Fibroblast of lung (primary cell): ENCODE measurements around the gene ASIC3. TPM values are rescaled to one million over a fixed set of nuclear protein-coding genes. Genes with fewer than 3 reads are reported as not detected.

Experiments
- DNase-seq, 2 donors: peaks; one replicate each; pipeline versions ENCODE4 v3.0.0 to v3.0.0-alpha.2; 2010; ENCODE audit warnings: low read depth in 2 of 2
- H2AFZ ChIP-seq: 2 replicates; pipeline ENCODE4 v1.5.1; 2012; ENCODE audit warnings: low read length, control low read depth, inconsistent platforms
- H3K27ac ChIP-seq: 2 replicates; pipeline ENCODE4 v1.5.1; 2011; ENCODE audit warnings: low read length, control low read depth; ENCODE audit not compliant: insufficient read depth
- H3K27me3 ChIP-seq: 2 replicates; pipeline ENCODE4 v1.5.1; 2011; ENCODE audit warnings: mild to moderate bottlenecking, low read length; ENCODE audit not compliant: control insufficient read depth, insufficient read depth
- H3K36me3 ChIP-seq: 2 replicates; pipeline ENCODE4 v1.5.1; 2011; ENCODE audit warnings: low read length; ENCODE audit not compliant: control insufficient read depth, insufficient read depth
- H3K4me1 ChIP-seq: 2 replicates; pipeline ENCODE4 v1.5.1; 2011; ENCODE audit warnings: low read length; ENCODE audit not compliant: control insufficient read depth, insufficient read depth; ENCODE audit errors: extremely low read depth
- H3K4me2 ChIP-seq: 2 replicates; pipeline ENCODE4 v1.5.1; 2011; ENCODE audit warnings: low read length, control low read depth; ENCODE audit not compliant: insufficient read depth; ENCODE audit errors: extremely low read depth
- H3K4me3 ChIP-seq, 4 experiments: fragments of 200-600 bp in 1 of 4; sonication (generic) in 1 of 4; replicated peaks in 1 of 4; 2 replicates each; pipeline ENCODE4 v1.5.1; 2011 to 2016; ENCODE audit warnings: low read length in 4 of 4, low read depth in 3 of 4, mild to moderate bottlenecking in 3 of 4, control low read depth in 2 of 4, inconsistent platforms in 1 of 4, mixed read lengths in 1 of 4; ENCODE audit not compliant: insufficient read depth in 1 of 4; ENCODE audit errors: control extremely low read depth in 1 of 4
- H3K79me2 ChIP-seq: 2 replicates; pipeline ENCODE4 v1.5.1; 2012; ENCODE audit warnings: mild to moderate bottlenecking, low read length, inconsistent platforms; ENCODE audit not compliant: control insufficient read depth, insufficient read depth
- H3K9ac ChIP-seq: 2 replicates; pipeline ENCODE4 v1.5.1; 2011; ENCODE audit warnings: mild to moderate bottlenecking, low read length, control low read depth; ENCODE audit not compliant: insufficient read depth
- H3K9me3 ChIP-seq: 2 replicates; pipeline ENCODE4 v1.5.1; 2012; ENCODE audit warnings: low read depth, low read length; ENCODE audit not compliant: control insufficient read depth, insufficient read depth
- H4K20me1 ChIP-seq: 2 replicates; pipeline ENCODE4 v1.5.1; 2011; ENCODE audit warnings: low read length; ENCODE audit not compliant: control insufficient read depth, insufficient read depth; ENCODE audit errors: extremely low read depth
- CTCF ChIP-seq, 2 donors: IDR thresholded peaks in 1 of 2; conservative IDR thresholded peaks in 1 of 2; 1 replicate in 1 of 2; 2 replicates in 1 of 2; pipeline ENCODE4 v1.5.1; 2011 to 2012; ENCODE audit warnings: low read length in 2 of 2, control low read depth in 1 of 2, inconsistent platforms in 1 of 2, low read depth in 1 of 2, mild to moderate bottlenecking in 1 of 2
- EZH2 ChIP-seq: IDR thresholded peaks from 2 replicates; pipeline ENCODE4 v1.5.1; 2012; ENCODE audit warnings: low read length, control low read depth, mild to moderate bottlenecking; ENCODE audit errors: missing control alignments
- polyA plus RNA-seq, 2 donors: library from polyadenylated mRNA; depleted of rRNA in 1 of 2; stranded (reverse) in 1 of 2; unstranded in 1 of 2; fragments of >200 nt; gene quantifications; 2 replicates each; pipeline ENCODE4 v1.2.1, GENCODE V29; 2011 to 2012; ENCODE audit warnings: missing spikeins in 1 of 2
- total RNA-seq: library from RNA; depleted of rRNA; stranded (reverse); fragments of >200 nt; gene quantifications from 2 replicates; pipeline ENCODE4 v1.2.1, GENCODE V29; 2014

Gene ASIC3
- total and polyA plus RNA-seq, 2 donors (not counting 1 experiment from before 2014, with no cell fraction given) = 0.07 to 0.17 TPM

- no peaks in the 10 kb centered on the region for H3K79me2 ChIP-seq
- no peaks in the 10 kb centered on the region for H3K9me3 ChIP-seq
Measured at GRCh38 chr7:151012031-151012692, 36.2 kb upstream of the ASIC3 start.

GRCh38 chr7:151012911-151013347, 35.4 kb upstream of the ASIC3 start:
- Histone ChIP-seq H3K4me3 (no peak overlapping the region), H3K9me3 (no peaks in the 10 kb centered on the region), H2AFZ (no peak overlapping the region), H3K4me1 (no peaks in the 10 kb centered on the region), H3K4me2 (no peak overlapping the region), H4K20me1 (no peaks in the 10 kb centered on the region), H3K36me3 (no peaks in the 10 kb centered on the region), H3K9ac (no peak overlapping the region), H3K27me3 (peaks cover 9% of the 10 kb centered on the region), H3K79me2 (no peaks in the 10 kb centered on the region), H3K27ac (no peak overlapping the region)
- DNase-seq = peak; percentile 23 to 33
- TF ChIP-seq CTCF (conservative IDR thresholded peaks at IDR 0.05 in 1 of 2, IDR thresholded peaks at IDR 0.05 in 1 of 2; ENCODE audit: low read depth in 1 of 2, low read length in 2 of 2) (peak; percentile 49 to 78), EZH2 (no peak)

More at GRCh38 chr7:151012031-151012692, 36.2 kb upstream of the ASIC3 start:
- peaks cover 8% of the 10 kb centered on the region for H3K27me3 ChIP-seq
- H3K4me3 ChIP-seq = no peak overlapping the region
- DNase-seq = peak; percentile 15 to 39
- no peak overlapping the region for H3K27ac ChIP-seq
- H3K4me1 ChIP-seq = no peaks in the 10 kb centered on the region
- no peak for TF ChIP-seq CTCF (conservative IDR thresholded peaks at IDR 0.05 in 1 of 2, IDR thresholded peaks at IDR 0.05 in 1 of 2; ENCODE audit: low read depth in 1 of 2, low read length in 2 of 2)
- TF ChIP-seq EZH2 = no peak
- no peak overlapping the region for H3K4me2 ChIP-seq
- H4K20me1 ChIP-seq = no peaks in the 10 kb centered on the region
- no peak overlapping the region for H2AFZ ChIP-seq
- no peaks in the 10 kb centered on the region for H3K36me3 ChIP-seq
- no peak overlapping the region for H3K9ac ChIP-seq

DNA sequence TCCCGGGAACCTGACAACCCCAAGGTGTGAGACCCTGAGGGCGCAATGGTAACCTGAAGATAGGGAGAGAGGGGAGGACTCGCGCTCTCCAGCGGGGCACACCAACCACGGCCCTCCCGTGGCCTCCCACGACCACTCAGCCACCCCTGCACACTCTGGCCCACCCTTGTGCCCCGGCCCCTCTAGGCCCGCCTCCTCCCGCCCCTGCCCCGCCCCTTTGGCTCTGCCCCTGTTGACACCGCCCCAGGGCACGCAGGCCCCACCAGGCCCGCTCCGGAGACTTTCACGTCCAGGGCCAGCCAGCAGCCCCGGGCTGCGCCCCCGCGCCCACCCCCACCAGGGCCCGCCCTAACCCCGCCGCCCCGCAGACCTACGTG, 35.0 kb upstream of the ASIC3 start:
- H2AFZ ChIP-seq = no peak overlapping the region
- no peaks in the 10 kb centered on the region for H3K9me3 ChIP-seq
- H3K36me3 ChIP-seq = no peaks in the 10 kb centered on the region
- H3K9ac ChIP-seq = no peak overlapping the region
- no peak overlapping the region for H3K4me3 ChIP-seq
- H3K4me1 ChIP-seq = peaks cover 2% of the 10 kb centered on the region
- DNase-seq = no peak
- no peaks in the 10 kb centered on the region for H3K79me2 ChIP-seq
- H3K27ac ChIP-seq = no peak overlapping the region
- peaks cover 13% of the 10 kb centered on the region for H3K27me3 ChIP-seq
- no peak overlapping the region for H3K4me2 ChIP-seq
- no peaks in the 10 kb centered on the region for H4K20me1 ChIP-seq
- TF ChIP-seq EZH2 = no peak
